ENCODE measurements around the gene ZC3H12A.
A peak's percentile ranks its signal among the peaks of the same experiment; 100 is the strongest.

Gene ZC3H12A

DNA sequence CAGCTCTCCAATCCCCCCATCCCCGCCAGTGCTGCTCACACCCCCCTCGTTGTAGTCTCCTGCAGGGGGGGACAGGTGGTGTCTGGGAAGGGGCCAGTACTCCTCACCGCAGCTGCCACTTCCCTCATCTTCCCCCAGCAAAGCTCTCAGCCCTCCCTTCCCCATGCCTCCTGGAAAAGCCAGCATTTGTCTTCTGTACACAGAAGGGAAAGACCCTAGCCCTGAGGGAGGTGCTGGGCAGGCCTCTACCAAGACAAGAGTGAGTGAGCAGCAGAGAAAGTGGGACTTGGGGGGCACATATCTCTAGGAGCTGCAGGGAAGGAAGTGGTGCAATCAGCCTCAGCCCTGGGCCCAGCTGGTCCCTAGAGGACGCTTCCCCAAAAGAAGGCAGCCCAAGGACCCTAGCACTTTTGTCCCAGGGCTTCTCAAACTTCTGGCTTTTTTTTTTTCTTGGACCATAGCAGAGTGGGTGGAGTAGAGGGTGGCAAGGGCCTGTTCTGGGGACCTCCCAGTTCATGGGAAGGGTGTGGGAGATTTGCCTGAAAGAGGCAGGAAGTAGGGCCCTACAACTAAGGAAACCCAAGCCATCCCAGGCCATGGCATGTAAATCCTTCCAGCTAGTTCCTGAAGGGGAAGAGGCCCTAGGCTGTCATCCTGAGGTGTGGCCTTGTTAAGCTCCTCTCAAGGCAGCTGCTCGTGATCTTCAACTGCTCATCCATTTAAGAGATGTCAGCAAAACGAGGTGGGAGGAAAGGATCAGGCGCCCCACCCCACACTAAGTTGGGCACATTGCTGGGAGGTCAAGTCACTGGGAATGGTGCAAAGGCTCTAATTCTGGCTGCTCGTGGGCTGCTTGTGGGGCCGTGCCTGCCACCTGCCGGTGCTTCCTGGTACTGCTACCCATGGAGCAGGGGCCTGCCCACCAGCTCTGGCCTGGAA, 12.6 kb downstream of the ZC3H12A start:
- H3K4me2 ChIP-seq (ENCODE audit: low read length), result no peak overlapping the region
- H3K4me3 ChIP-seq (ENCODE audit: low read depth, low read length, poor library complexity, severe bottlenecking), result no peak overlapping the region
- no peaks in the 10 kb centered on the region for H4K20me1 ChIP-seq (ENCODE audit: insufficient read depth, low read length)
- no peak overlapping the region for H3K27ac ChIP-seq (ENCODE audit: low read depth, low read length, poor library complexity, severe bottlenecking)
- peaks cover 37% of the 10 kb centered on the region for H3K36me3 ChIP-seq (ENCODE audit: insufficient read depth, low read length)
- H3K9ac ChIP-seq (ENCODE audit: low read length), result no peak overlapping the region
- H3K27me3 ChIP-seq (ENCODE audit: insufficient read depth, low read length), result no peaks in the 10 kb centered on the region
- no peak overlapping the region for H2AFZ ChIP-seq (ENCODE audit: low read length)
- H3K4me1 ChIP-seq (ENCODE audit: insufficient read depth, low read length, severe bottlenecking), result no peaks in the 10 kb centered on the region
- TF ChIP-seq, protein P1, sequence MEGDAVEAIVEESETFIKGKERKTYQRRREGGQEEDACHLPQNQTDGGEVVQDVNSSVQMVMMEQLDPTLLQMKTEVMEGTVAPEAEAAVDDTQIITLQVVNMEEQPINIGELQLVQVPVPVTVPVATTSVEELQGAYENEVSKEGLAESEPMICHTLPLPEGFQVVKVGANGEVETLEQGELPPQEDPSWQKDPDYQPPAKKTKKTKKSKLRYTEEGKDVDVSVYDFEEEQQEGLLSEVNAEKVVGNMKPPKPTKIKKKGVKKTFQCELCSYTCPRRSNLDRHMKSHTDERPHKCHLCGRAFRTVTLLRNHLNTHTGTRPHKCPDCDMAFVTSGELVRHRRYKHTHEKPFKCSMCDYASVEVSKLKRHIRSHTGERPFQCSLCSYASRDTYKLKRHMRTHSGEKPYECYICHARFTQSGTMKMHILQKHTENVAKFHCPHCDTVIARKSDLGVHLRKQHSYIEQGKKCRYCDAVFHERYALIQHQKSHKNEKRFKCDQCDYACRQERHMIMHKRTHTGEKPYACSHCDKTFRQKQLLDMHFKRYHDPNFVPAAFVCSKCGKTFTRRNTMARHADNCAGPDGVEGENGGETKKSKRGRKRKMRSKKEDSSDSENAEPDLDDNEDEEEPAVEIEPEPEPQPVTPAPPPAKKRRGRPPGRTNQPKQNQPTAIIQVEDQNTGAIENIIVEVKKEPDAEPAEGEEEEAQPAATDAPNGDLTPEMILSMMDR (IDR thresholded peaks at IDR 0.05; ENCODE audit: low read length), result peak; percentile 98
- TF ChIP-seq EZH2 (IDR thresholded peaks at IDR 0.05; ENCODE audit: borderline replicate concordance, low read length), result no peak
- no peaks in the 10 kb centered on the region for H3F3A ChIP-seq (ENCODE audit: insufficient read depth, low read length)
- no peaks in the 10 kb centered on the region for H3K9me2 ChIP-seq (ENCODE audit: low read depth, low read length)
- H3K79me2 ChIP-seq (ENCODE audit: insufficient read depth, low read length), result no peaks in the 10 kb centered on the region
- no peaks in the 10 kb centered on the region for H3K9me3 ChIP-seq (ENCODE audit: low read length)

DNA sequence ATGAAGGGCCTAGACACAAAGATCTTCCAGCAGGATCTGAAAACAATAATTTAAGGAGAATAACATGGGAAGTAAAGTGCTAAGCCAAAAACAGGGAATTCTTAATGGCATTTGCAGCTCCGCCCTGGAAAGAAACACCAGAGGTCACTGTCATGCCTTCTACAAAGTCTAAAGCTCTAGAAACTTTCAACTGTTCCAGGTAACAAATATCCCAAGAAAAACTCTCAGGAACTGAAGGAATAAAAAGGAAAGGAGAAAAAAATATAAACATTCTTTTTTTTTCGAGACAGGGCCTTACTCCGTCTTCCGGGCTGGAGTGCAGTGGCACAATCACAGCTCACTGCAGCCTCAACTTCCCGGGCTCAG, 13.2 kb downstream of the ZC3H12A start:
- Histone ChIP-seq H3K36me3 (ENCODE audit: insufficient read depth, low read length) (peaks cover 32% of the 10 kb centered on the region), H3K9me2 (ENCODE audit: low read depth, low read length) (no peaks in the 10 kb centered on the region), H3K4me3 (ENCODE audit: low read depth, low read length, poor library complexity, severe bottlenecking) (no peak overlapping the region), H2AFZ (ENCODE audit: low read length) (no peak overlapping the region), H3K27ac (ENCODE audit: low read depth, low read length, poor library complexity, severe bottlenecking) (no peak overlapping the region), H3F3A (ENCODE audit: insufficient read depth, low read length) (no peaks in the 10 kb centered on the region), H3K9me3 (ENCODE audit: low read length) (no peaks in the 10 kb centered on the region), H3K27me3 (ENCODE audit: insufficient read depth, low read length) (no peaks in the 10 kb centered on the region), H3K4me2 (ENCODE audit: low read length) (no peak overlapping the region), H3K9ac (ENCODE audit: low read length) (no peak overlapping the region), H3K79me2 (ENCODE audit: insufficient read depth, low read length) (no peaks in the 10 kb centered on the region), H4K20me1 (ENCODE audit: insufficient read depth, low read length) (no peaks in the 10 kb centered on the region), H3K4me1 (ENCODE audit: insufficient read depth, low read length, severe bottlenecking) (no peaks in the 10 kb centered on the region)
- TF ChIP-seq, protein P1 (IDR thresholded peaks at IDR 0.05; ENCODE audit: low read length), result no peak; the same call in 1 of the 2 replicates
- no peak for TF ChIP-seq EZH2 (IDR thresholded peaks at IDR 0.05; ENCODE audit: borderline replicate concordance, low read length)

DNA sequence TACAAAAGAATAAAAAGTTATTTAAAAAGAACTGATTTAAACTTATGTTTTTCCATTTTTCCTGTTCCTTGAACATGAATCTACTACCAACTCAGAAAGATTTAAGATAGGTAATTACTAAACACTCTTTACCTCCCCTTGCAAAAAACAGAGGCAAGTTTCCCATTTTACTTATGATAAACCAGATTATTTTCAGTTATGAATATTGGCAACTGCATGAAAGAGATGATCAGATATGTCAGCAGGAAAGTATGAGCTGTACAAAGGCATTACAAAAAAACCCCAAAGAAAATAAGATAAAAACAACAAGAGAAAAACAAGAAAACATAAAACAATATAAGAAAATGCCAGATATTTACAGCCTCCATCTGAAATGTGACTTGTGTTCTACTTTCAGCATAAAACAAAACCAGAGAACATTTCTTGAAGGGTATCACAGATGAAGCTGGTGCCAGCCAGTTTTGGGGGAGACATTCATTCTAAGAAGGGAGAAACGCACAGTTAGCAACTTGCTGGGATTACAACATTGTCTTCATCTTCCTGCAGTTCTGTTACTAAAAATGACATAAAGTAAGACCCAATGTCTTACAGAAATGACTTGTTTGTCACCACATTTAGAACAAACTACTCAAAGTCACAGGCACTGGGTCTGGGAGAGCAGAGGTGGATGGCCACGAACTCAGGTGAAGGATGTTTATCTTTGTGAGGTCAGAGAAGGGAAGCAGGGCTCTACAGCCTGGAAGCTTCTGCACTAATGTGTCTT, 19.1 kb downstream of the ZC3H12A start:
- Histone ChIP-seq H3K4me2 (ENCODE audit: low read length) (no peak overlapping the region), H3F3A (ENCODE audit: insufficient read depth, low read length) (no peaks in the 10 kb centered on the region), H3K27me3 (ENCODE audit: insufficient read depth, low read length) (no peaks in the 10 kb centered on the region), H3K9me2 (ENCODE audit: low read depth, low read length) (no peaks in the 10 kb centered on the region), H4K20me1 (ENCODE audit: insufficient read depth, low read length) (no peaks in the 10 kb centered on the region), H3K9me3 (ENCODE audit: low read length) (no peaks in the 10 kb centered on the region), H3K4me3 (ENCODE audit: low read depth, low read length, poor library complexity, severe bottlenecking) (no peak overlapping the region), H2AFZ (ENCODE audit: low read length) (no peak overlapping the region), H3K79me2 (ENCODE audit: insufficient read depth, low read length) (no peaks in the 10 kb centered on the region), H3K4me1 (ENCODE audit: insufficient read depth, low read length, severe bottlenecking) (no peaks in the 10 kb centered on the region), H3K36me3 (ENCODE audit: insufficient read depth, low read length) (peaks cover 33% of the 10 kb centered on the region; the same call in 1 of the 2 replicates), H3K27ac (ENCODE audit: low read depth, low read length, poor library complexity, severe bottlenecking) (no peak overlapping the region), H3K9ac (ENCODE audit: low read length) (no peak overlapping the region)
- no peak for TF ChIP-seq EZH2 (IDR thresholded peaks at IDR 0.05; ENCODE audit: borderline replicate concordance, low read length)
- TF ChIP-seq, protein P1 (IDR thresholded peaks at IDR 0.05; ENCODE audit: low read length), result no peak

All from OCI-LY1 (cell line).